Sigmoid colon (tissue), 3 donors: Measurements from ENCODE around the gene CBLB.

ENCODE experiments used
- POLR2A ChIP-seq, 2 donors: fragments of 450-650 bp; IDR thresholded peaks; one replicate each; pipeline ENCODE4 v1.6.1; 2016; ENCODE audit warnings: antibody characterized with exemption in 2 of 2, mild to moderate bottlenecking in 2 of 2, moderate library complexity in 2 of 2
- TF ChIP-seq, protein P1 (sequence below), 4 experiments: fragments of 450-650 bp in 3 of 4; fragments of 200-600 bp in 1 of 4; IDR thresholded peaks; one replicate each; pipeline ENCODE4 v1.5.1; 2016 to 2019; ENCODE audit warnings: antibody characterized with exemption in 4 of 4, mild to moderate bottlenecking in 3 of 4, moderate library complexity in 2 of 4

- TF ChIP-seq, protein P1, sequence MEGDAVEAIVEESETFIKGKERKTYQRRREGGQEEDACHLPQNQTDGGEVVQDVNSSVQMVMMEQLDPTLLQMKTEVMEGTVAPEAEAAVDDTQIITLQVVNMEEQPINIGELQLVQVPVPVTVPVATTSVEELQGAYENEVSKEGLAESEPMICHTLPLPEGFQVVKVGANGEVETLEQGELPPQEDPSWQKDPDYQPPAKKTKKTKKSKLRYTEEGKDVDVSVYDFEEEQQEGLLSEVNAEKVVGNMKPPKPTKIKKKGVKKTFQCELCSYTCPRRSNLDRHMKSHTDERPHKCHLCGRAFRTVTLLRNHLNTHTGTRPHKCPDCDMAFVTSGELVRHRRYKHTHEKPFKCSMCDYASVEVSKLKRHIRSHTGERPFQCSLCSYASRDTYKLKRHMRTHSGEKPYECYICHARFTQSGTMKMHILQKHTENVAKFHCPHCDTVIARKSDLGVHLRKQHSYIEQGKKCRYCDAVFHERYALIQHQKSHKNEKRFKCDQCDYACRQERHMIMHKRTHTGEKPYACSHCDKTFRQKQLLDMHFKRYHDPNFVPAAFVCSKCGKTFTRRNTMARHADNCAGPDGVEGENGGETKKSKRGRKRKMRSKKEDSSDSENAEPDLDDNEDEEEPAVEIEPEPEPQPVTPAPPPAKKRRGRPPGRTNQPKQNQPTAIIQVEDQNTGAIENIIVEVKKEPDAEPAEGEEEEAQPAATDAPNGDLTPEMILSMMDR (IDR thresholded peaks at IDR 0.05), result no peak
- no peak for TF ChIP-seq POLR2A (IDR thresholded peaks at IDR 0.05)
Observed at GRCh38 chr3:105846809-105847208, 22.0 kb downstream of the CBLB start.
